GM12878 (cell line): ENCODE measurements around the gene GOLGA5. TPM values are rescaled to one million over a fixed set of nuclear protein-coding genes. Genes with fewer than 3 reads are reported as not detected.

ENCODE experiments used
- ATAC-seq: fragments of 200-7000 bp; cut with Tn5 transposase; 3 replicates; pipeline ENCODE4 v1.9.1; 2020; ENCODE audit warnings: mild to moderate bottlenecking, moderate library complexity
- BruUV-seq: library from RNA; stranded (reverse); fragments of 400-500 nt; replicated peaks from 2 replicates; lab custom pipeline; 2021; lab: Mats Ljungman, UMichigan
- CTCF ChIA-PET: fragments of 300-600 bp; sonication (Branson Sonifier 250); formaldehyde crosslinking; extraction: SDS; loops from one replicate; lab custom pipeline; 2021; ENCODE audit warnings: inconsistent platforms; lab: Yijun Ruan, JAX
- POLR2A ChIA-PET: fragments of 350-600 bp; formaldehyde crosslinking; extraction: SDS; loops from one replicate; lab custom pipeline; 2021; ENCODE audit warnings: inconsistent platforms; lab: Charles Lee
- RAD21 ChIA-PET: fragments of 300-600 bp; sonication (Branson Sonifier 250); formaldehyde crosslinking; loops from one replicate; lab custom pipeline; 2023; ENCODE audit warnings: antibody characterized with exemption; ENCODE audit not compliant: unreplicated experiment; lab: Charles Lee
- SMC1A ChIA-PET: fragments of 300-600 bp; sonication (Branson Sonifier 250); formaldehyde crosslinking; loops from one replicate; lab custom pipeline; 2023; ENCODE audit not compliant: unreplicated experiment, uncharacterized antibody; lab: Charles Lee
- DNase-seq: peaks from one replicate; pipeline ENCODE4 v3.0.0-alpha.2; 2011; ENCODE audit warnings: low read depth, low spot score
- FAIRE-seq: peaks from 3 replicates; lab custom pipeline; 2011; peaks lifted over from hg19 to GRCh38; lab: Jason Lieb, UNC
- H2AFZ ChIP-seq: 2 replicates; pipeline ENCODE4 v1.6.0; 2011; ENCODE audit warnings: low read depth, low read length, control low read depth; ENCODE audit not compliant: control insufficient read depth
- H3K27ac ChIP-seq: 2 replicates; pipeline ENCODE4 v1.5.1; 2011; ENCODE audit warnings: control low read depth; ENCODE audit not compliant: control insufficient read depth, insufficient read depth
- H3K27me3 ChIP-seq, 2 experiments: replicated peaks in 1 of 2; 2 replicates each; pipeline versions ENCODE4 v1.6.0 to v1.6.1; 2011; ENCODE audit warnings: low read length in 1 of 2; ENCODE audit not compliant: control insufficient read depth in 2 of 2, insufficient read depth in 2 of 2
- H3K36me3 ChIP-seq, 2 experiments: 2 replicates each; pipeline ENCODE4 v1.5.1; 2011; ENCODE audit warnings: low read length in 1 of 2; ENCODE audit not compliant: control insufficient read depth in 2 of 2, insufficient read depth in 2 of 2
- H3K4me1 ChIP-seq: 2 replicates; pipeline ENCODE4 v1.6.1; 2011; ENCODE audit warnings: mild to moderate bottlenecking, low read length, moderate library complexity, mixed read lengths; ENCODE audit not compliant: control insufficient read depth, insufficient read depth
- H3K4me2 ChIP-seq: 2 replicates; pipeline ENCODE4 v1.6.0; 2011; ENCODE audit warnings: control low read depth; ENCODE audit not compliant: control insufficient read depth, insufficient read depth
- H3K4me3 ChIP-seq: fragments of 200-600 bp; sonication (generic); 2 replicates; pipeline ENCODE4 v1.5.1; 2016
- H3K79me2 ChIP-seq: 2 replicates; pipeline ENCODE4 v1.6.0; 2011; ENCODE audit warnings: low read length; ENCODE audit not compliant: control insufficient read depth, insufficient read depth
- H3K9ac ChIP-seq: 2 replicates; pipeline ENCODE4 v1.8.0; 2011; ENCODE audit warnings: low read length, control low read depth, mixed read lengths; ENCODE audit not compliant: control insufficient read depth, insufficient read depth
- H3K9me3 ChIP-seq: replicated peaks from 3 replicates; pipeline ENCODE4 v1.5.1; 2011; ENCODE audit warnings: mild to moderate bottlenecking, low read length; ENCODE audit not compliant: control insufficient read depth, insufficient read depth
- H4K20me1 ChIP-seq: 2 replicates; pipeline ENCODE4 v1.6.0; 2011; ENCODE audit not compliant: control insufficient read depth, insufficient read depth
- ATF3 ChIP-seq: IDR thresholded peaks from 2 replicates; pipeline ENCODE4 v1.6.1; 2011; ENCODE audit warnings: low read depth, mild to moderate bottlenecking, low read length, moderate library complexity, borderline replicate concordance; ENCODE audit errors: extremely low read depth
- CBX5 ChIP-seq: sonication (generic); IDR thresholded peaks from 2 replicates; pipeline ENCODE4 v1.6.1; 2016; ENCODE audit warnings: low read depth, moderate library complexity, mild to moderate bottlenecking, inconsistent platforms
- MLLT1 ChIP-seq: fragments of 450-650 bp; IDR thresholded peaks from 2 replicates; pipeline ENCODE4 v1.6.1; 2016; ENCODE audit warnings: mild to moderate bottlenecking
- NR2C1 ChIP-seq: fragments of 450-650 bp; IDR thresholded peaks from 2 replicates; pipeline ENCODE4 v1.6.1; 2017; ENCODE audit warnings: antibody characterized with exemption, mild to moderate bottlenecking, moderate library complexity
- PRDM15 ChIP-seq: fragments of 450-650 bp; formaldehyde crosslinking; IDR thresholded peaks from 2 replicates; pipeline ENCODE4 v1.4.0; 2020; ENCODE audit warnings: mild to moderate bottlenecking, moderate library complexity
- RB1 ChIP-seq: fragments of 450-650 bp; formaldehyde crosslinking; IDR thresholded peaks from 2 replicates; pipeline ENCODE4 v1.6.1; 2017; ENCODE audit warnings: mild to moderate bottlenecking, borderline replicate concordance
- SMARCA5 ChIP-seq: fragments of 450-650 bp; IDR thresholded peaks from 2 replicates; pipeline ENCODE4 v1.6.1; 2017; ENCODE audit warnings: mild to moderate bottlenecking
- ZNF207 ChIP-seq: fragments of 450-650 bp; IDR thresholded peaks from 2 replicates; pipeline ENCODE4 v1.6.1; 2014; ENCODE audit warnings: antibody characterized with exemption, mild to moderate bottlenecking, borderline replicate concordance
- ZNF384 ChIP-seq: IDR thresholded peaks from 2 replicates; pipeline ENCODE4 v1.6.1; 2012; ENCODE audit warnings: low read depth, mild to moderate bottlenecking, low read length, improper control_type of control experiment, borderline replicate concordance
- WGBS: methylation state at CpG from one replicate; pipeline ENCODE4 v1.1.6; 2016; ENCODE audit warnings: low lambda C conversion rate; ENCODE audit not compliant: insufficient replicate concordance, insufficient coverage; ENCODE audit errors: missing lambda C conversion rate; 5-methylcytosine and 5-hydroxymethylcytosine counted together
- in situ Hi-C: fragments of 300-500 bp; cut with MboI; formaldehyde crosslinking; loops from 9 replicates; pipeline ENCODE4 v1.14.3; 2018; ENCODE audit warnings: mixed read lengths
- intact Hi-C: fragments of 100-400 bp; cut with micrococcal nuclease; formaldehyde crosslinking; loops from one replicate; pipeline ENCODE4 v1.14.2; 2022; ENCODE audit not compliant: unreplicated experiment
- polyA plus RNA-seq, 11 experiments: library from polyadenylated mRNA; depleted of rRNA in 4 of 11; unstranded in 6 of 11; stranded (reverse) in 5 of 11; fragments of >200 nt; fragmentation: Nextera tagmentation in 4 of 11; fragmentation: Illumina TruSeq in 1 of 11; extraction: Ambion mirVana in 4 of 11; extraction: Trizol in 1 of 11; gene quantifications; 1 replicate in 1 of 11; 2 replicates in 10 of 11; pipeline versions ENCODE4 v1.2.1 to v1.2.3, GENCODE V29; 2011 to 2016; ENCODE audit warnings: inconsistent platforms in 2 of 11, missing spikeins in 2 of 11, low read depth in 1 of 11
- total RNA-seq, 4 experiments: library from RNA; depleted of rRNA in 3 of 4; stranded (reverse); fragments of >200 nt in 3 of 4; fragmentation: Illumina TruSeq in 1 of 4; extraction: Trizol in 1 of 4; gene quantifications; 2 replicates each; pipeline versions ENCODE4 v1.2.1 to v1.2.3, GENCODE V29; 2013 to 2021

GOLGA5 gene
- total and polyA plus RNA-seq, 10 of the 15 experiments (the other 5 are each of a cell fraction or from before 2014, with no cell fraction given), result 10.9 to 30.1 (median 19.7) TPM

- POLR2A ChIA-PET, result interaction anchor here (1.3 kb wide), 1 partner anchor 65 kb away, joined by 7 read pairs; no protein-coding TSS in a partner anchor
These were observed 25.3 kb upstream of the GOLGA5 start for GRCh38 chr14:92768795-92769194.

More at GRCh38 chr14:92768795-92769194, 25.3 kb upstream of the GOLGA5 start:
- no peak overlapping the region for H3K27ac ChIP-seq
- ChIA-PET RAD21 (interaction anchor here (1.9 to 3.3 kb wide), 3 partner anchors 12 to 18 kb away, joined by 7 to 21 read pairs (median 11); no protein-coding TSS in a partner anchor), CTCF (interaction anchor here (0.6 to 2.1 kb wide), 3 partner anchors 12 to 39 kb away, joined by 3 to 8 read pairs (median 5); no protein-coding TSS in a partner anchor)
- in situ Hi-C loops, result loop anchor here (25.0 kb wide), 2 partner anchors 1194 to 1406 kb away; no protein-coding TSS in a partner anchor
- TF ChIP-seq ATF3, result no peak
- no peak for TF ChIP-seq SMARCA5
- no peak for TF ChIP-seq RB1
- no peak for TF ChIP-seq ZNF207
- TF ChIP-seq MLLT1, result 0 out of 2 replicates have a peak, but pooled peaks have one; percentile 5
- TF ChIP-seq PRDM15 (CRISPR knock-in tag), result no peak
- TF ChIP-seq NR2C1, result no peak
- TF ChIP-seq CBX5, result no peak
- TF ChIP-seq ZNF384, result 0 out of 2 replicates have a peak, but pooled peaks have one; percentile 37
- TF ChIP-seq, all 136 proteins: peak for 2
- Histone ChIP-seq H3K36me3 (no peaks in the 10 kb centered on the region), H4K20me1 (no peaks in the 10 kb centered on the region), H3K9me3 (peaks cover 2% of the 10 kb centered on the region; the same call in 1 of the 3 replicates), H2AFZ (peak overlapping the region; percentile 5; the same call in 1 of the 2 replicates), H3K4me1 (peaks cover 28% of the 10 kb centered on the region), H3K4me3 (no peak overlapping the region), H3K4me2 (peak overlapping the region; percentile 31), H3K79me2 (no peaks in the 10 kb centered on the region), H3K27me3 (peaks cover 0 to 2% of the 10 kb centered on the region in 2 experiments; a peak in 1 of 4 replicates), H3K9ac (no peak overlapping the region)
- ATAC-seq (peak; percentile 16; the same call in 2 of the 3 replicates), DNase-seq (no peak), FAIRE-seq (no peak)
- SMC1A ChIA-PET, result interaction anchor here (0.7 to 7.5 kb wide), 7 partner anchors 9 to 504 kb away, joined by 3 to 67 read pairs (median 5); partner anchors contain the start of gene LGMN
- BruUV-seq, result no TSS peak
- intact Hi-C loops, result loop anchor here (2.0 kb wide), 1 partner anchor 38 kb away; no protein-coding TSS in a partner anchor
- 20% methylated on average over 5 of the region's 5 CpGs for WGBS
